ENCODE results near the gene OR2D3. TPM values are rescaled to one million over a fixed set of nuclear protein-coding genes. Genes with fewer than 3 reads are reported as not detected.
"Not testable (repeated sequence)": the region's sequence is repeated elsewhere in the genome, so short reads cannot be mapped to it uniquely, and the experiment has no call there.

Gene OR2D3
- total RNA-seq, 2 experiments from 2014 or later: not detected

DNA sequence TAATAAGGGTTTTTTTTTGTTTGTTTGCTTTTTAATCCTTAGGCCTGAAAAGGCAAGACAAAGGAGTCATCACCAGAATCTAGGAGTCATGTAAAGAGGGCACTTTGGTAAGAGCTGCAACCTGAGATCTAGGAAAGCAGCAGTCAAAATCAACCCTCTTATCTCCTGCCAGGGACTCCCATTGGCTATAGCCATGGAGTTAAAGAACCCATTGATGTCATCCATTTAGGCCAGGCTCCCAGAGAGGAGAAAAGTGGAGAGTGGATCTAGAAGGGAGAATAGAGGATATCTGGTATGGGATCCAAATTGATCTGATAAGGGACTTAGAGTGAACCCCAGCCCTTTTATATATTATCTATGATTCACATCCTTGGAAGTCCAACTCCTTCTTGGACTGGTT, 41.3 kb downstream of the OR2D3 start:
- Histone ChIP-seq H3K4me3 (ENCODE audit: low read depth, low read length, poor library complexity, severe bottlenecking) (no peak overlapping the region), H4K20me1 (ENCODE audit: insufficient read depth, low read length) (0 out of 2 replicates have a peak, but pooled peaks cover 1% of the 10 kb centered on the region), H3K36me3 (ENCODE audit: insufficient read depth, low read length) (peaks cover 98% of the 10 kb centered on the region), H3K4me2 (ENCODE audit: low read length) (no peak overlapping the region), H3K4me1 (ENCODE audit: insufficient read depth, low read length, poor library complexity, severe bottlenecking) (no peaks in the 10 kb centered on the region), H3K9me2 (ENCODE audit: insufficient read depth, low read length) (no peaks in the 10 kb centered on the region), H3K9me3 (ENCODE audit: low read length) (no peaks in the 10 kb centered on the region; the same call in 1 of the 2 replicates), H2AFZ (ENCODE audit: low read length) (no peak overlapping the region), H3K27ac (ENCODE audit: low read depth, low read length, poor library complexity, severe bottlenecking) (no peak overlapping the region), H3K79me2 (ENCODE audit: insufficient read depth, low read depth, low read length) (peaks cover 45% of the 10 kb centered on the region; the same call in 1 of the 2 replicates)
- no peak for DNase-seq (ENCODE audit: low spot score)
- BruUV-seq (replicated peaks): no TSS peak
- ChIA-PET POLR2A (no interaction called here), CTCF (ENCODE audit: unreplicated experiment) (no interaction called here)
- intact Hi-C loops (cut with micrococcal nuclease; ENCODE audit: unreplicated experiment): no loop called here
- TF ChIP-seq, protein P1, sequence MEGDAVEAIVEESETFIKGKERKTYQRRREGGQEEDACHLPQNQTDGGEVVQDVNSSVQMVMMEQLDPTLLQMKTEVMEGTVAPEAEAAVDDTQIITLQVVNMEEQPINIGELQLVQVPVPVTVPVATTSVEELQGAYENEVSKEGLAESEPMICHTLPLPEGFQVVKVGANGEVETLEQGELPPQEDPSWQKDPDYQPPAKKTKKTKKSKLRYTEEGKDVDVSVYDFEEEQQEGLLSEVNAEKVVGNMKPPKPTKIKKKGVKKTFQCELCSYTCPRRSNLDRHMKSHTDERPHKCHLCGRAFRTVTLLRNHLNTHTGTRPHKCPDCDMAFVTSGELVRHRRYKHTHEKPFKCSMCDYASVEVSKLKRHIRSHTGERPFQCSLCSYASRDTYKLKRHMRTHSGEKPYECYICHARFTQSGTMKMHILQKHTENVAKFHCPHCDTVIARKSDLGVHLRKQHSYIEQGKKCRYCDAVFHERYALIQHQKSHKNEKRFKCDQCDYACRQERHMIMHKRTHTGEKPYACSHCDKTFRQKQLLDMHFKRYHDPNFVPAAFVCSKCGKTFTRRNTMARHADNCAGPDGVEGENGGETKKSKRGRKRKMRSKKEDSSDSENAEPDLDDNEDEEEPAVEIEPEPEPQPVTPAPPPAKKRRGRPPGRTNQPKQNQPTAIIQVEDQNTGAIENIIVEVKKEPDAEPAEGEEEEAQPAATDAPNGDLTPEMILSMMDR (conservative IDR thresholded peaks at IDR 0.05; ENCODE audit: low read length): no peak
- TF ChIP-seq EZH2phosphoT487 (IDR thresholded peaks at IDR 0.05; ENCODE audit: borderline replicate concordance, low read depth, low read length): no peak

DNA sequence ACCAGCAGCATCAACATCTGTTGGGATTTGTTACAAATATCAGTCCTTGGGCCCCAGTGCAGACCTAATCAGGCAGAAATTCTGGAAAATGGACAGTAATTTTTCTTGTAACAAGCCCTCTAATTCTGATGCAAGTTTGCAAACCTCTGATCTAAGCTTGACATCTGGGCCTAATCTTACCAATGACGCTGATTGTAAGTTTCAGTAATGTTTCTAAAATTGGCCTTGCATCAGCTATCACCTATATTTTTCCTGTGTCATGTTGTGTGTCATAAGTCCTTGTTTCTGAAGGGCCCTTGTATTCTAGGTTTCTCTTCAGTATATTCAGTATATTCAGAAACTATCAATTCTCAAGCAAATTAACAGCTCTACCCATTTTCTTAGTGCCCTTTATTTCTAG, 41.9 kb downstream of the OR2D3 start:
- H3K4me2 ChIP-seq (ENCODE audit: low read length): no peak overlapping the region
- H4K20me1 ChIP-seq (ENCODE audit: insufficient read depth, low read length): no peaks in the 10 kb centered on the region
- H3K27ac ChIP-seq (ENCODE audit: low read depth, low read length, poor library complexity, severe bottlenecking): no peak overlapping the region
- H3K4me3 ChIP-seq (ENCODE audit: low read depth, low read length, poor library complexity, severe bottlenecking): no peak overlapping the region
- H3K4me1 ChIP-seq (ENCODE audit: insufficient read depth, low read length, poor library complexity, severe bottlenecking): no peaks in the 10 kb centered on the region
- H3K36me3 ChIP-seq (ENCODE audit: insufficient read depth, low read length): peaks cover 98% of the 10 kb centered on the region
- H3K9me3 ChIP-seq (ENCODE audit: low read length): no peaks in the 10 kb centered on the region; the same call in 1 of the 2 replicates
- ChIA-PET POLR2A (no interaction called here), CTCF (ENCODE audit: unreplicated experiment) (no interaction called here)
- no peaks in the 10 kb centered on the region for H3K9me2 ChIP-seq (ENCODE audit: insufficient read depth, low read length)
- intact Hi-C loops (cut with micrococcal nuclease; ENCODE audit: unreplicated experiment): no loop called here
- no peak for TF ChIP-seq EZH2phosphoT487 (IDR thresholded peaks at IDR 0.05; ENCODE audit: borderline replicate concordance, low read depth, low read length)
- TF ChIP-seq, protein P1 (conservative IDR thresholded peaks at IDR 0.05; ENCODE audit: low read length): no peak
- no peak for DNase-seq (ENCODE audit: low spot score)
- no peak overlapping the region for H2AFZ ChIP-seq (ENCODE audit: low read length)
- peaks cover 44% of the 10 kb centered on the region; the same call in 1 of the 2 replicates for H3K79me2 ChIP-seq (ENCODE audit: insufficient read depth, low read depth, low read length)
- BruUV-seq (replicated peaks): no TSS peak

DNA sequence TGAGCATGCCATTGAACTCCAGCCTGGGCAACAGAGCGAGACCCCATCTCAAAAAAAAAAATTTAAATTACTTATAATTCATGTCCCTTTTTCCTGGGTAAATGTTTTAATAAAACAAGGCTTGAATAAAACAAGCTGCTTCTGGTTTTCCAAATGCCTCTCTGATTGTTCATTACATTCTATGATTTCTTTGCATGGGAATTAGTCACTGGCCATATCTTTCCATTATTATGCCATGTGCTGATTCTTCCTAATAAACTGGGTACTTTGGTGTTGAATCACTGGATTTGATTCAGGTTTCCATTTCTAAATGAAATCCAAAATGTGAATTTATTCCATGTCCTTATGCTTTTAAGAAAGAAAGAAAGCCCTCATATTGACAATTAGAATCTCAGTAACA, 48.0 kb downstream of the OR2D3 start:
- POLR2A ChIA-PET: interaction anchor here (0.6 to 1.4 kb wide), 9 partner anchors 9 to 336 kb away, joined by 3 to 8 read pairs (median 4); no protein-coding TSS in a partner anchor
- Histone ChIP-seq H4K20me1 (ENCODE audit: insufficient read depth, low read length) (no peaks in the 10 kb centered on the region), H2AFZ (ENCODE audit: low read length) (no peak overlapping the region), H3K79me2 (ENCODE audit: insufficient read depth, low read depth, low read length) (peaks cover 32% of the 10 kb centered on the region; the same call in 1 of the 2 replicates), H3K4me1 (ENCODE audit: insufficient read depth, low read length, poor library complexity, severe bottlenecking) (no peaks in the 10 kb centered on the region), H3K27ac (ENCODE audit: low read depth, low read length, poor library complexity, severe bottlenecking) (no peak overlapping the region), H3K4me3 (ENCODE audit: low read depth, low read length, poor library complexity, severe bottlenecking) (no peak overlapping the region), H3K4me2 (ENCODE audit: low read length) (no peak overlapping the region), H3K9me3 (ENCODE audit: low read length) (peaks cover 5% of the 10 kb centered on the region; the same call in 1 of the 2 replicates), H3K9me2 (ENCODE audit: insufficient read depth, low read length) (no peaks in the 10 kb centered on the region), H3K36me3 (ENCODE audit: insufficient read depth, low read length) (peaks cover 89% of the 10 kb centered on the region)
- no TSS peak for BruUV-seq (replicated peaks)
- no peak for DNase-seq (ENCODE audit: low spot score)
- no peak for TF ChIP-seq EZH2phosphoT487 (IDR thresholded peaks at IDR 0.05; ENCODE audit: borderline replicate concordance, low read depth, low read length)
- TF ChIP-seq, protein P1 (conservative IDR thresholded peaks at IDR 0.05; ENCODE audit: low read length): no peak
- intact Hi-C loops (cut with micrococcal nuclease; ENCODE audit: unreplicated experiment): no loop called here
- CTCF ChIA-PET (ENCODE audit: unreplicated experiment): no interaction called here

DNA sequence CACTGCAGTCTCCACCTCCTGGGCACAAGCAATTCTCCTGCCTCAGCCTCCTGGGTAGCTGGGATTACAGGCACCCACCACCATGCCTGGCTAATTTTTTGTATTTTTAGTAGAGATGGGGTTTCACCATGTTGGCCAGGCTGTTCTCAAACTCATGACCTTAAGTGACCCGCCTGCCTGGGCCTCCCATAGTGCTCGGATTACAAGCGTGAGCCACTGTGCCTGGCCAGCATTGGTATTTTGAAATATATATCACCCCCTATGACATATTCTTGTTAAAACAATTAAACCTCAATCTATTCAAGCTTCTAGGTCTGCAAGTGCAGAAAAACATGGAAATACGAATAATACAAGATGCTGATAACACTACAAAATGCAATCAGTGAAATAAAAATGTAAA, 49.1 kb downstream of the OR2D3 start:
- DNase-seq (ENCODE audit: low spot score); H3K4me2 ChIP-seq (ENCODE audit: low read length); H3K9me3 ChIP-seq (ENCODE audit: low read length); H4K20me1 ChIP-seq (ENCODE audit: insufficient read depth, low read length); H3K4me3 ChIP-seq (ENCODE audit: low read depth, low read length, poor library complexity, severe bottlenecking); BruUV-seq (replicated peaks); H3K27ac ChIP-seq (ENCODE audit: low read depth, low read length, poor library complexity, severe bottlenecking); H3K4me1 ChIP-seq (ENCODE audit: insufficient read depth, low read length, poor library complexity, severe bottlenecking); H3K9me2 ChIP-seq (ENCODE audit: insufficient read depth, low read length); H2AFZ ChIP-seq (ENCODE audit: low read length); CTCF ChIA-PET (ENCODE audit: unreplicated experiment); intact Hi-C loops (cut with micrococcal nuclease; ENCODE audit: unreplicated experiment): not testable (repeated sequence)
- POLR2A ChIA-PET: interaction anchor here (1.0 to 1.4 kb wide), 6 partner anchors 10 to 37 kb away, joined by 3 to 8 read pairs (median 4); no protein-coding TSS in a partner anchor
- H3K79me2 ChIP-seq (ENCODE audit: insufficient read depth, low read depth, low read length): peaks cover 22% of the 10 kb centered on the region; the same call in 1 of the 2 replicates
- H3K36me3 ChIP-seq (ENCODE audit: insufficient read depth, low read length): peaks cover 78% of the 10 kb centered on the region

All from OCI-LY7 (cell line).